NCI-H1092 (cell line): ENCODE data around the gene ALDH1A2.
"Not testable (repeated sequence)": the region's sequence is repeated elsewhere in the genome, so short reads cannot be mapped to it uniquely, and the experiment has no call there.

Experiments used
- DNase-seq: peaks from one replicate; lab custom pipeline; 2025; lab: John Stamatoyannopoulos, UW

Gene ALDH1A2

DNA sequence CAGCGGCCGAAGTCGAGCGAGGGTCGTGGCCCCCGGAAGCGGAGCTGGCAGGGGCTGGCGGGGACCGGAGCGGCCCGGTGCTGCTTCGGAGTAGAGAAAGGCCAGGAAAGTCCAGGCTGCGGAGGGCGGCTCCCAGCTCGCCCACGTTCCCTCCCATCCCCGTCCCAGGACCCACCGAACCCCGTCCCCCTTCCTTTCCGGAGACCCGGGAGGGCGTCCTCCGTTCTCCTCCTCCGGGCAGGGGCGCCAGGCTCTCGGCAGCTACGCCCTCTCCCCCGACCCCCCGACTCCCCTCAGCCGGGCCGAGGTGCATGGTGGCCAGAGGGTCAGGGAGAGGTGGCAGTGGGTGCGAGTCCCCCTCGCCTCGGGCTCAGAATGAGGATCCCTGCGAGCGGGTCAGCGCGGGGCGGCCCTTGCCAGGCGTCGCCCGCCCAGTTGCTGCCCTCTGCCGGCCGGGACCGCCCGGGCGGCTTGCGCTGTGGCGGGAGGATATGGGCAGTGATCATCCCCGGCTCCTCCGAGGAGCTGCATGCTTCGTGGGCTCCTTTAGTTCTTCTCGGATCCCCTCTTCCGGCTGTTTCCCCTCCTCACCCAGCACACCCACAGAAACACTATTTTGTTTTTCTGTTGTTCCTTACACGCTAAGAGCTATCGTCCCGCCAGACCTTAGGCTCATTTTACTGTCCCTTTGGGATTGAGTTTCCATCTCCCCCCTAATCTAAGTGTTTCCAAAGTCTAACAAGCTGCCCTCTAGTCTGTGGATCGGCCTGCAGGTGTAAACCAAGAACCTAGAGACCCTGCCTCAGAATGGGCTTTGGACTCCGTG is 744 bp upstream of the ALDH1A2 start:
- no peak for DNase-seq

DNA sequence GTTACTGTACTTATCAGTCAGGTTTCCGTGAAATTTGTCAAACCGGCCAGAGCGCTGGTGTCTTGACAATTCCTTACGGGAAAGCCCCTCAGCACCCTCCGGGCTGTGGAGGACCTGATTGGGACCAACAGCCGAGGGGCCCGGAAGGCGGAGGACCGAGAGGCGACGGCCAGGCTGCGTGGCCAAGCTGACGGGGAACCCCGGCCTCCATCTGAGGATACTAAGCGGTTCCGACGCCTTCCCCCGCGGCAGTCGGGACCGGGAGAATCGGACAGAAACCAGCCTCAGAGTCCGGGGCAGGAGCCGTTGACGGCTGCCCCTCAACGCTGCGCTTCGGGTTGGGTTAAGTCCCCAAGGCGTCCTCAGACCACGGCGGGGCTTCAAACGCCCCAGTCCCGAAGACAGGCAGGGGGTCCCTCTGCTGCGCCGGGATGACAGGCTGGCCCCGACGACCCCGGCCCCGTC is 499 bp downstream of the ALDH1A2 start:
- no peak for DNase-seq

- no peak for DNase-seq
Measured at GRCh38 chr15:58064082-58064979, 1.2 kb downstream of the ALDH1A2 start.

DNA sequence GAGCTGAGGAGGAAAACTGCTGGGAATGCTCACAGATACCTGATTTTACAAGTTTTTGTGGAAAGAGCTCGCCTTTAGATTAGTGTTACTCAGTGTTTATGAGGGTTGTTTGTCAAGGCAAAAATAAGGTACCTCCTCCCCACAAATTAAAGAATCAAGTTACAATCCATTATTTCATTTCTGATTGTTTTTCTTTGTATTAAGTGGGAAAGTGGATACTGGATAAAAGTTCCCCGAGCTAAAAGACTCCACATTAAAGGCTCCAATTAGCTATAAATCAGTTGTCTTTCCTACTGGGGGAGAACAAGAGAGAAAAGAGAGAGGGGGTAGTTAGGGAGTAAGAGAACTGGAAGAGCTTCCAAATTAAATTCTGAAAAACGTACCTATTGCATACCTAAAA is 1.9 kb downstream of the ALDH1A2 start:
- DNase-seq = no peak

- no peak for DNase-seq
Measured at GRCh38 chr15:58062983-58063382, 2.5 kb downstream of the ALDH1A2 start.

DNA sequence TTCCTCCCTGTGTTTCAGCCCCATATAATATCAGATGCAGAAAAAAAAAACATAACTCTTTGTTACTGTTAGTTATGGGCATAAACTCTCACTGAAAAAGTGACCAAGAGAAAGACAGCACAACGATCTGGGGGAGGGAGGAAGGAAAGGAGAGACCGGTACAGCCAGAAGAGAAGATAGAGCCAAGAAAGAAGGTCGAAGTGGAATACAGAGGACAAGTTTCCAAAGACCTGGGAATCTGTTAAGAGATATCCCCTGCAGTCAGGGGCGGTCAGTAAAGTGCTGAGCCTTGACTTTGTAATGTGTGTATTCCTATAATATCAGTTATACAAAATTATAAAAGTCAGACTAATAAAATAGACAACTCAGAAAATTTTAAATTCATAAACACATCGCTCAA is 3.3 kb downstream of the ALDH1A2 start:
- no peak for DNase-seq

DNA sequence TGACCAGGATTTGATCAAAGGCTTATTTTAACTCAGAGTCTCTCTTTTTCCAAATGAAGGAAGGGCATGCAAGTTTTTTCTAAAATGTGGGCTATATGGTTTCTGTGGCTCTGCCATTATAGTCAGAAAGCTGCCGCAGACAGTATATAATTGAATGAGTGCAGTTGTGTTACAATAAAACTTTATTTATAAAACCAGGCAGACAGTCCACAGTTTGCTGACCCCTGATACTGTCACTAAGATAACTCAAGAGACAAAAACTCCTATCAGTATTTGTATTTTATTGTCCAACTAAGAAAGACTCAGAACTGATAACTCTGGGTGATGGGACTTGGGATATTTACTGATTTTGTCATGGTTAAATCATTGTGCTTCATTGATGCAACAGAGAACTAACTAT is 4.9 kb downstream of the ALDH1A2 start:
- no peak for DNase-seq

- no peak for DNase-seq
Measured at GRCh38 chr15:58058729-58059128, 6.8 kb downstream of the ALDH1A2 start.

GRCh38 chr15:58058073-58058472 is 7.4 kb downstream of the ALDH1A2 start:
- DNase-seq = no peak

DNA sequence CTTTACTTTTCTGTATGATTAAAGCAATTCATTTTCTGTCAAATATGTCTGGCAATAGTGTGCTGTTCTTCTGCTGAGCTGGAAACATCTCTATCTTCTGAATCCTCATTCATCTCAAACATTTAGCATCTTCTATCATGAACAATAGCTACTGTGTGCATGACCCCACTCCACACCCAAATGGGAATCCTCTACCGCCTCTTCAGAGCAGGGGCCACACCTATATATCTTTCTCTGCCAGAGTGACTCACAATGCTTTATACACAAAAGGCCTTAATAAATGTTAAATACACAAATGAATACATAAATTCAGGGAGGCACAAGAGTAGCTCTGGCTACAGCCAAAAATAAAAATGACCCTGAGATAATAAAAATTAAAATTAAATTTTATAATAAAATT is 8.0 kb downstream of the ALDH1A2 start:
- DNase-seq = no peak

GRCh38 chr15:58056015-58056414 is 9.5 kb downstream of the ALDH1A2 start:
- DNase-seq = no peak

GRCh38 chr15:58053315-58054153 is 12.0 kb downstream of the ALDH1A2 start:
- no peak for DNase-seq

- DNase-seq = no peak
Measured at GRCh38 chr15:58052334-58052733, 13.2 kb downstream of the ALDH1A2 start.

DNA sequence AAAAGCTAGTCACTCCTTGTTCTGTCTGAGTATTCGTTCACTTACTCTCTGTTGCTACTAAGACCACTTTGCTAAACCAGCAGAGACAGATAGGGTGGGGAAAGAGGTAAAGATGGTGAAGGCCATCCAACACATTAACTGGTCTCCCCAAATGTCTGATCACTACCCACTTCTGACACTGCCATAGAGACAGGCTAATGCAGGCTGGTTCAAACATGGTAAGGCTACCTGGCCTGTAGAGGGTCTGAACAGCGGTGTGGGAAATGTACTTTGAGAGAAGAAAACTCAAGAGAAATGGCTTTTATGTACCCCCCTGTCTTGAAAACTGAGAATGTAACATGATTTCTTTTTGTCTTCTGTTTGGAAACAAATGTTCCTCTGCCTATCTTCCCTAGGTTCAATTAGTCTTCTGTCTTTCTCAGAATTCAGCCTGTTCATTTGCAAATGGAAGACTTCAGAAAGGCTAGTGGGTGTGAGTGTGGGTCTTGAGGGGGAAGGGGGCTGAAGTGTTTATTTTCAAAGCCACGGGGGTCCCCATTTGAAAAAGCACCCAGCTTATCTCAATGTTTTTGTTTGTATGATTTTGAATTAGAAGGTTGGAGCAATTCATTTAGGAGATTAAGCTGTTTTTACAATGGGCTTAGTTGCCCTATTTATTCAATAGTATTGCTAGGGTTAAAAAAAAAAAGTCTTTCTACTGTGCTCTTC is 15.8 kb downstream of the ALDH1A2 start:
- no peak for DNase-seq

DNA sequence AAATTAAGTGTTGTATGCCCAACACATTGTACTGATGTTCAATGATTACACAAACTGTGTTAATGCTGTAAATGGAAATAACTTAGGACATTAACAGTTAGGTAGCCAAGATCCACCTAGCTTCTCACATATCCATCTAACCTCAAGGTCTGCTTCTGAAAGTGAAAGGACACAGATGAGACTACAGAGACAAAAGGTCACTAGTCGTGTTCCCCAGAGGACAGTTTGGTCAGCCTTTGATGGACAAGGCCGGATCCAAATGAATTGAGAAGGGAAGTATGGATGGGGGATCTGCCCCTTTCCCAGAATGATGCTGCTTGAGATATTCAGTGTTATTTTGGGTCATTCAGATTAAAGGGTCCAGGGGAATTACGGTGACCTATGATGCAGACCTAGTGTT is 17.2 kb downstream of the ALDH1A2 start:
- DNase-seq = no peak

DNA sequence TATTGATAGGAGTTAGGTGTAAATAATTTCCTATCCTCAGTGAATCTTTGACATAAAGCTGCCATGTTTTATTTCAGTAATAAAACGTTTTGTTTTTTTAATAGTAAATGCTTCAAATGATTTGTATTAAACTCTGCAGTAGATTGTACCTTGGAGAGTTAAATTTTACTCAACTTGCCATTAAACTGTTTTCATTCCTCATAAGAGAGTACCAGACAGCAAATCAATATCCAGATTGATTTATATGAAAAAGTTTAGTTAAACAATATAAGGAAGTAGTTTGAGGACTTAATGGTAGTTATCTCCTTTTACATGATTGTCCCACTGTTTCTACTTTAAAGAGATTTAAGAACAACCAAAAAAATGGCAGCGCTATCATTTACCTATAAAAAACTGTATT is 18.4 kb downstream of the ALDH1A2 start:
- no peak for DNase-seq

- DNase-seq = no peak
Measured at GRCh38 chr15:58046467-58046866, 19.0 kb downstream of the ALDH1A2 start.

GRCh38 chr15:58045376-58045775 is 20.1 kb downstream of the ALDH1A2 start:
- not testable (repeated sequence) for DNase-seq

GRCh38 chr15:58044551-58044950 is 21.0 kb downstream of the ALDH1A2 start:
- DNase-seq = no peak

GRCh38 chr15:58043192-58043903 is 22.2 kb downstream of the ALDH1A2 start:
- no peak for DNase-seq

- no peak for DNase-seq
Measured at GRCh38 chr15:58042006-58042405, 23.5 kb downstream of the ALDH1A2 start.
